Esophagus squamous epithelium (tissue), 5 donors: ENCODE results near the gene VOPP1. TPM values are rescaled to one million over a fixed set of nuclear protein-coding genes. Genes with fewer than 3 reads are reported as not detected.

Experiments
- DNase-seq: peaks from one replicate; lab custom pipeline; 2025; lab: John Stamatoyannopoulos, UW
- H3K27ac ChIP-seq, 4 donors: fragments of 200-600 bp; sonication (generic); one replicate each; pipeline ENCODE4 v1.5.1; 2016 to 2019; ENCODE audit warnings: mild to moderate bottlenecking in 1 of 4
- H3K27me3 ChIP-seq, 4 donors: fragments of 200-600 bp; sonication (generic); 1 replicate in 3 of 4; 2 replicates in 1 of 4; pipeline versions ENCODE4 v1.5.1 to v1.6.0; 2017 to 2021; ENCODE audit warnings: antibody characterized with exemption in 1 of 4
- H3K36me3 ChIP-seq, 3 donors: fragments of 200-600 bp; sonication (generic); one replicate each; pipeline ENCODE4 v1.5.1; 2016 to 2019
- H3K4me1 ChIP-seq, 3 donors: fragments of 200-600 bp; sonication (generic); one replicate each; pipeline ENCODE4 v1.5.1; 2017 to 2019
- H3K4me3 ChIP-seq, 4 donors: fragments of 200-600 bp; sonication (generic); 1 replicate in 3 of 4; 2 replicates in 1 of 4; pipeline ENCODE4 v1.5.1; 2016 to 2019; ENCODE audit warnings: mild to moderate bottlenecking in 2 of 4, moderate library complexity in 1 of 4
- H3K9me3 ChIP-seq, 3 donors: fragments of 200-600 bp; sonication (generic); one replicate each; pipeline ENCODE4 v1.5.1; 2016 to 2019
- CTCF ChIP-seq, 6 experiments: fragments of 450-650 bp in 4 of 6; fragments of 200-600 bp in 2 of 6; sonication (generic) in 2 of 6; IDR thresholded peaks; one replicate each; pipeline ENCODE4 v1.5.1; 2016 to 2019; ENCODE audit warnings: antibody characterized with exemption in 6 of 6, mild to moderate bottlenecking in 4 of 6, moderate library complexity in 4 of 6
- POLR2A ChIP-seq, 4 donors: fragments of 450-650 bp; IDR thresholded peaks; one replicate each; pipeline ENCODE4 v1.6.1; 2017; ENCODE audit warnings: antibody characterized with exemption in 4 of 4, mild to moderate bottlenecking in 4 of 4, moderate library complexity in 3 of 4
- WGBS, 2 donors: methylation state at CpG; one replicate each; pipeline ENCODE4 v1.1.5; 2018; 5-methylcytosine and 5-hydroxymethylcytosine counted together
- intact Hi-C: fragments of 100-400 bp; cut with DNase I; formaldehyde crosslinking; loops from one replicate; pipeline ENCODE4 v1.15.0; 2022
- total RNA-seq, 4 donors: library from RNA; depleted of rRNA; stranded (reverse); fragments of >200 nt; gene quantifications; one replicate each; pipeline ENCODE4 v1.1.0, GENCODE V29; 2016
- donor health status: DM: yes; HTN: yes; CAD: no.

Gene VOPP1
- total RNA-seq, 4 donors from 2014 or later, result 13.9 to 26.5 (median 19.2) TPM

GRCh38 chr7:55488804-55489340, 83.4 kb downstream of the VOPP1 start:
- H3K4me3 ChIP-seq, result no peak overlapping the region
- peaks cover 0 to 63% (median 8%) of the 10 kb centered on the region in 3 donors for H3K36me3 ChIP-seq
- no peaks in the 10 kb centered on the region for H3K27me3 ChIP-seq
- WGBS, 2 donors, result 81 to 90% methylated on average over 4 to 6 of the region's 6 CpGs
- intact Hi-C loops, result no loop called here
- peaks cover 0 to 4% (median 0%) of the 10 kb centered on the region in 3 donors for H3K4me1 ChIP-seq
- TF ChIP-seq CTCF (IDR thresholded peaks at IDR 0.05) (no peak), POLR2A (IDR thresholded peaks at IDR 0.05) (no peak)
- no peak for DNase-seq
- no peaks in the 10 kb centered on the region for H3K9me3 ChIP-seq
- H3K27ac ChIP-seq, result no peak overlapping the region

GRCh38 chr7:55488216-55488615, 84.1 kb downstream of the VOPP1 start:
- intact Hi-C loops, result no loop called here
- Histone ChIP-seq H3K4me3 (no peak overlapping the region), H3K36me3 (peaks cover 0 to 63% (median 8%) of the 10 kb centered on the region in 3 donors), H3K27me3 (no peaks in the 10 kb centered on the region), H3K9me3 (no peaks in the 10 kb centered on the region), H3K27ac (no peak overlapping the region), H3K4me1 (peaks cover 0 to 2% (median 0%) of the 10 kb centered on the region in 3 donors)
- WGBS, 2 donors, result 69 to 74% methylated on average over 5 to 6 of the region's 6 CpGs
- DNase-seq, result no peak
- TF ChIP-seq CTCF (IDR thresholded peaks at IDR 0.05) (no peak), POLR2A (IDR thresholded peaks at IDR 0.05) (no peak)

GRCh38 chr7:55486991-55487390, 85.3 kb downstream of the VOPP1 start:
- TF ChIP-seq POLR2A (IDR thresholded peaks at IDR 0.05) (no peak), CTCF (IDR thresholded peaks at IDR 0.05) (no peak)
- DNase-seq, result no peak
- H3K27ac ChIP-seq, result no peak overlapping the region
- no peak overlapping the region for H3K4me3 ChIP-seq
- peaks cover 0 to 55% (median 8%) of the 10 kb centered on the region in 3 donors for H3K36me3 ChIP-seq
- H3K9me3 ChIP-seq, result no peaks in the 10 kb centered on the region
- intact Hi-C loops, result no loop called here
- 87 to 95% methylated on average over 5 to 7 of the region's 7 CpGs for WGBS, 2 donors
- no peaks in the 10 kb centered on the region for H3K27me3 ChIP-seq
- no peaks in the 10 kb centered on the region for H3K4me1 ChIP-seq

GRCh38 chr7:55486192-55486590, 86.1 kb downstream of the VOPP1 start:
- H3K4me3 ChIP-seq, result no peak overlapping the region
- no peaks in the 10 kb centered on the region for H3K9me3 ChIP-seq
- TF ChIP-seq POLR2A (IDR thresholded peaks at IDR 0.05) (no peak), CTCF (IDR thresholded peaks at IDR 0.05) (no peak)
- H3K4me1 ChIP-seq, result no peaks in the 10 kb centered on the region
- intact Hi-C loops, result no loop called here
- DNase-seq, result no peak
- WGBS, 2 donors, result 86 to 91% methylated on average over 5 of the region's 5 CpGs
- no peak overlapping the region for H3K27ac ChIP-seq
- peaks cover 0 to 47% (median 8%) of the 10 kb centered on the region in 3 donors for H3K36me3 ChIP-seq
- H3K27me3 ChIP-seq, result no peaks in the 10 kb centered on the region

- H3K27ac ChIP-seq, result no peak overlapping the region
- H3K9me3 ChIP-seq, result no peaks in the 10 kb centered on the region
- no peaks in the 10 kb centered on the region for H3K27me3 ChIP-seq
- H3K4me3 ChIP-seq, result no peak overlapping the region
- H3K4me1 ChIP-seq, result no peaks in the 10 kb centered on the region
- TF ChIP-seq POLR2A (IDR thresholded peaks at IDR 0.05) (no peak), CTCF (IDR thresholded peaks at IDR 0.05) (no peak)
- no peak for DNase-seq
- peaks cover 0 to 43% (median 8%) of the 10 kb centered on the region in 3 donors for H3K36me3 ChIP-seq
- intact Hi-C loops, result no loop called here
- WGBS, 2 donors, result 91 to 93% methylated on average over 22 to 23 of the region's 28 CpGs
Observed at GRCh38 chr7:55485501-55486191, 86.7 kb downstream of the VOPP1 start.
